Skeletal muscle satellite cell (primary cell): ENCODE data around the gene RALGPS2.

Source experiments
- H3K27me3 ChIP-seq: 2 replicates; pipeline ENCODE4 v1.7.0; 2013; ENCODE audit warnings: low read length; ENCODE audit not compliant: control insufficient read depth, insufficient read depth
- H3K36me3 ChIP-seq: 2 replicates; pipeline ENCODE4 v1.7.0; 2013; ENCODE audit warnings: mild to moderate bottlenecking, control low read depth, low read length; ENCODE audit not compliant: insufficient read depth
- H3K4me1 ChIP-seq: 2 replicates; pipeline ENCODE4 v1.7.0; 2013; ENCODE audit warnings: low read length; ENCODE audit not compliant: control insufficient read depth, insufficient read depth
- H3K4me2 ChIP-seq: 2 replicates; pipeline ENCODE4 v1.7.0; 2013; ENCODE audit warnings: mild to moderate bottlenecking, low read length
- H3K4me3 ChIP-seq: 2 replicates; pipeline ENCODE4 v1.7.0; 2013; ENCODE audit warnings: low read length
- H3K9ac ChIP-seq: 2 replicates; pipeline ENCODE4 v1.7.0; 2013; ENCODE audit warnings: mild to moderate bottlenecking, low read depth, low read length, moderate library complexity
- H3K9me3 ChIP-seq: replicated peaks from 2 replicates; pipeline ENCODE4 v1.7.0; 2013; ENCODE audit warnings: mild to moderate bottlenecking, control low read depth, low read length

RALGPS2 gene

DNA sequence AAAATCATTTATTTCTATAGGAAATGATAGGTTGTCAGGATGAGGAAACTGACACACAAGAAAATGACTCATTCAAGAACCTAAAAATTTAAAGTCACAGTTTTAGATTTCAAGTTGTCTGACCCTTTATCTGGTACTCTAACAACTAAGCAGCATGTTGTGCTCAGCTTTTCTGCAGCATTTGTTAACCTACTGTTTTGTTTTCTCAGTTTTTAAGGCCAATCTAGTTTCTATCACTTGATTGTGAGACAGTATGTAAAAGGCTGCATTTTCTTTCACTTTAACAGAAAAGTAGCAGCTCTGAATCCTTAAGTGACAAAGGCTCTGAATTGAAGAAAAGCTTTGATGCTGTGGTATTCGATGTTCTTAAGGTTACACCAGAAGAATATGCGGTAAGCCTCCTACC, 59.1 kb downstream of the RALGPS2 start:
- H3K4me1 ChIP-seq = no peaks in the 10 kb centered on the region
- H3K9me3 ChIP-seq = no peaks in the 10 kb centered on the region
- H3K27me3 ChIP-seq = no peaks in the 10 kb centered on the region
- no peak overlapping the region for H3K4me2 ChIP-seq
- H3K4me3 ChIP-seq = no peak overlapping the region
- H3K36me3 ChIP-seq = no peaks in the 10 kb centered on the region
- no peak overlapping the region for H3K9ac ChIP-seq

DNA sequence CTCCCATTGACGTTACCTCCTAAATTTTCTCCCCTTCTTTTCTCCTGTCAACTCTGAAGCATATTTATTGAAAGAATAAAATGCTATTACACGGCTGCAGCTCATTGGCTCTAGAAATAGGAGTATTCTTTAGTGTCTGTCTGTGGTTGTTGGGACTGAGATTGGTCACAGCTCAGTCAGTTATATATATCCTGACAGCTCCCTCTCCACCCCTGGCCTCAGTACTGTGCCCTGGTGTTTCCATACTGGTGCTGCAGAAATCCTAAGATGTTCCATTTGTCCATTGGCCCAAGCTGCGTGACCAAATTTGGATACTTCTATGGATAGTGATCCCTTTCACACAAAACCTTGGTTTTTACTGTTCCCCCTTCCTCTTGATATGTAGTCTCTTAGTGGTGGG, 67.3 kb downstream of the RALGPS2 start:
- H3K27me3 ChIP-seq = no peaks in the 10 kb centered on the region
- H3K9ac ChIP-seq = no peak overlapping the region
- H3K4me1 ChIP-seq = no peaks in the 10 kb centered on the region
- H3K9me3 ChIP-seq = no peaks in the 10 kb centered on the region
- no peak overlapping the region for H3K4me2 ChIP-seq
- no peak overlapping the region for H3K4me3 ChIP-seq
- no peaks in the 10 kb centered on the region for H3K36me3 ChIP-seq

DNA sequence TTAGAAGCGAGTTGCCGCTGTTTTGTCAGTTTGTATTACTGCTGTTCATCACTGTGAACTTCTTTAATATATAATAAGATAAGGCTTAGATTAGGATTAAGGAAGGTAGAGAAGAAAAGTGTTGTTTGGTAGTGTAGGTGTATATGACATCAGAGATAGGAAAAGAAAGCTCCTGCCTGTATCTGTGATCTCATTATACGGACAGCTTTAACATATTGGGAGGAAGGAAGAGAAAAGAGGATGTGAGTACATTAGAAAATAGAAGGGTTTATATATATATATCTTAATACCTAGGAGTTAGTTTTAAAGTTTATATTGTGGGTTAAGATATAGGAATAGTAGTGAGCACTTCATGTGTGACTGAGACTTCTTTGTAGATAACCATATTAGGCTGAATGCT, 71.0 kb downstream of the RALGPS2 start:
- Histone ChIP-seq H3K9ac (no peak overlapping the region), H3K27me3 (no peaks in the 10 kb centered on the region), H3K4me3 (no peak overlapping the region), H3K4me2 (no peak overlapping the region), H3K4me1 (no peaks in the 10 kb centered on the region), H3K36me3 (no peaks in the 10 kb centered on the region), H3K9me3 (no peaks in the 10 kb centered on the region)

DNA sequence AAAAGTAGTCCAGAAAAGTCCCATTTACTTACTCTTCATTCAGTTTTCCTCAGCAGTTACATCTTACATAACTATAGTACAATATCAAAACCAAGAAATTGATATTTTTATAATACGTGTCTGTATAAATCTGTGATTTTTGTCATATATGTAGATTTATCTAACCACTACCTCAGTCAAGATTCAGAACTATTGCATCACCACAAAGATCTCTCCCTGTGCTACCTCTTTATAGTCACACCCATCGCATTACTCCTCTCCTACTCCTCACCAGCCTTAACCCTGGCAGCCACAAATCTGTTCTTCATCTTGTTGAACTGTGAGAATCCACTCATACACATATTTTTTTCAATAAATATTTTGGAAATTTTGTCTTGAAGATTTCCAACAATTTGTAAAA, 72.5 kb downstream of the RALGPS2 start:
- Histone ChIP-seq H3K4me2 (no peak overlapping the region), H3K9me3 (no peaks in the 10 kb centered on the region), H3K9ac (no peak overlapping the region), H3K36me3 (no peaks in the 10 kb centered on the region), H3K4me3 (no peak overlapping the region), H3K27me3 (no peaks in the 10 kb centered on the region), H3K4me1 (no peaks in the 10 kb centered on the region)

DNA sequence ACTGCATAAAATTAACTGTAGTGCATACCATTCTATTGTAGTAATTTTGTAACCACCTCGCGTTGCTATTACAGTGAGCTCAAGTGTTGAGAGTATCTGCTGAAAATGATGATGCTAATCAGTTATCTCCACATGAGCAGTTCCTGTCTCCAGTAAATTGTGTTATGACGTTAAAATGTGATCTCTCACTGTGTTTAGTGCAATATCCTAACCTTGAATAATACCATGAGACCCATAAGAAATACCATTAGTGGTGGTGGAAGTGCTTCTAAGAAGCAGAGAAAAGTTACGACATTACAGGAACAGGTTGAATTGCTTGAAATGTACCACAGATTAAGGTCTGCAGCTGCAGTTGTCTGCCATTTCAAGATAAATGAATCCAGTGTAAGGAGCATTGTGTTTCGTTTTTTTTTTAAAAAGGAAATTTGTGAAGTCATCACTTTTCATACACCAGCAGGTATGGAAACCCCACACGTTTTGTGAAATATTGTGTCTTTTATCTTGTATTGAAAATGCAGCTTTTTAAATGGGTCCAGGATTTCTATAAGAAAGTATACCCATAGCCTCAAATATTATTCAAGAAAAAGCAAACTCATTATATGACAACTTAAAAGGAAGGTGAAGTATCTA, 73.3 kb downstream of the RALGPS2 start:
- no peak overlapping the region for H3K4me2 ChIP-seq
- no peaks in the 10 kb centered on the region for H3K9me3 ChIP-seq
- H3K36me3 ChIP-seq = no peaks in the 10 kb centered on the region
- no peak overlapping the region for H3K4me3 ChIP-seq
- no peaks in the 10 kb centered on the region for H3K27me3 ChIP-seq
- no peaks in the 10 kb centered on the region for H3K4me1 ChIP-seq
- no peak overlapping the region for H3K9ac ChIP-seq

DNA sequence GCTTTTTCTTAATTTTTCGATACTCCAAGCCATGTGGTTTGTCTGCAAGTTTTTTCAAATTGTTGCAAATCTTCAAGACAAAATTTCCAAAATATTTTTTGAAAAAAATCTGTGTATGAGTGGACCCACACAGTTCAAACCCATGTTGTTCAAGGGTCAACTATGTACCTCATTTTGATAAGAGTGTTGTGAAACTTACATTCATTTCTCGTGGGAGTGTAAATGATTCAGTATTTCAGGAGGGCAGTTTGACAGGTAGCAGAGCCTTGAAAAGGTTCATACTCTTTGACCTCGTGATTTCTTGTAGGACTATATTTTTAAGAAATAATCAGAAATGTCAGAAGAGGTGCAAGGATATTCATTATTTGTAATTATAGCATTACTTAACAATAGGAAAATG, 77.8 kb downstream of the RALGPS2 start:
- no peaks in the 10 kb centered on the region for H3K36me3 ChIP-seq
- H3K9me3 ChIP-seq = no peaks in the 10 kb centered on the region
- no peak overlapping the region for H3K9ac ChIP-seq
- H3K4me3 ChIP-seq = no peak overlapping the region
- H3K4me2 ChIP-seq = no peak overlapping the region
- H3K4me1 ChIP-seq = no peaks in the 10 kb centered on the region
- no peaks in the 10 kb centered on the region for H3K27me3 ChIP-seq

DNA sequence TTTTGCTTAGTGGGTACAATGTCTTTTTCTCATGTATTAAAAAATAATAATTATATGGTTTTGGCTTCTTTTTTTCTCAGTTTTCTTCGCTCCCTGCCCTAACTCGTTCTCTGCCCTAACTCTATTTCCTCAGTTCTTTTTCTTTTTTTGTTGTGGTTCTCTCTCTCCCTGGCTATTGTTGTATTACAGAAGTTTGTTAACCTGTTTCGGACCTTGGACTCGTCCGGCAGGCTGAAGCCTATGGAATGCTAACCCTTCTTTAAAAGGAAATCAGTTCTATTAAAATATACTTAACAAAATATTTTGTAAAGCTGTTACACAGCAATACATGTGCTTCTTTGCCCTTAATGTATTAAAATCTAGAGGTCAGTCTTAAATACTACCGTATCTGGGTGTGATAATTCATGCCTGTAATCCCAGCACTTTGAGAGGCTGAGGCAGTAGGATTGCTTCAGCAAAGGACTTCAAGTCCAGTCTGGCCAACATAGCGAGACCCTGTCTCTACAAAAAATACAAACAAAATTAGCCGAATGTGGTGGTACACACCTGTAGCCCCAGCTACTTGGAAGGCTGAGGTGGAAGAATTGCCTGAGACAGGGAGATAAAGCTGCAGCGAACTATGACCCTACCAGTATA, 81.7 kb downstream of the RALGPS2 start:
- H3K4me1 ChIP-seq = no peaks in the 10 kb centered on the region
- H3K27me3 ChIP-seq = no peaks in the 10 kb centered on the region
- H3K9ac ChIP-seq = no peak overlapping the region
- no peak overlapping the region for H3K4me2 ChIP-seq
- no peak overlapping the region for H3K4me3 ChIP-seq
- H3K9me3 ChIP-seq = no peaks in the 10 kb centered on the region
- H3K36me3 ChIP-seq = peaks cover 2% of the 10 kb centered on the region

DNA sequence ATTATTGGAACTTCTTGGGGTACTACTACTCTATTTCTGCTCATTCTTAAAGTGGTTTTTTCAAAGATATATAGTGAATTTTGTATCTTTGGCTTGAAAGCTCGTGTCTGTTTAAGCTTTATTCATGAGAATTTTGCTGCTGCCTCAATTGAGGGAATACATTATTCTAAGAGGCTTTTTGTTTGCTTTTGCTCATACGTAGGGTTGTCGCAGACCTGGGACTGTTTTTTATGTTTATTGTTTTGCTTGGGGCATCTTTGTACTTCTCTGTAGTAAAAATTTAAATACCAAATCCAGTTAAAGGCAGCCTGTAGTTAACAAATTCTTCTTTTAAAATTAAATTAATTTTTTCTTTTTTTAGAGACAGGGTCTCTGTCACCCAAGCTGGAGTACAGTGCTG, 83.5 kb downstream of the RALGPS2 start:
- H3K4me1 ChIP-seq = no peaks in the 10 kb centered on the region
- H3K4me3 ChIP-seq = no peak overlapping the region
- H3K9me3 ChIP-seq = no peaks in the 10 kb centered on the region
- no peak overlapping the region for H3K4me2 ChIP-seq
- no peak overlapping the region for H3K9ac ChIP-seq
- no peaks in the 10 kb centered on the region for H3K27me3 ChIP-seq
- peaks cover 2% of the 10 kb centered on the region for H3K36me3 ChIP-seq

DNA sequence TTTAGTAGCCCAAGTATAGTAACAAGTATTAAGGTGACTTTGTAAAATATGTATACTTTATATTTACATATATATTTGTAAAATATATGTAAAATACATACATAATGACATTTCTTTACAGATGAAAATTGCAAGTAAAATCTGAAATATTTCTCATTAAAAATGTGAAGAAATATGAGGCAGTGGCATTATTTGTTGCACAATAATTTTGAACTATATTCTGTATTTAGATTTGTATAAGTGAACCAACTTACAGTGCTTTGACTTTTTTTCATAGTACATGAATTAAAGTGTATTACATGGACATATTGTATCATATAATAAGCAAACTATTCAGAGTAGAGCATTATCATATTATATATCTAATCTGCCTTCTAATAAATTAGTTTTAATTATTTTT, 85.5 kb downstream of the RALGPS2 start:
- no peak overlapping the region for H3K9ac ChIP-seq
- no peaks in the 10 kb centered on the region for H3K27me3 ChIP-seq
- H3K4me3 ChIP-seq = no peak overlapping the region
- H3K4me2 ChIP-seq = no peak overlapping the region
- H3K36me3 ChIP-seq = peaks cover 2% of the 10 kb centered on the region
- H3K9me3 ChIP-seq = no peaks in the 10 kb centered on the region
- H3K4me1 ChIP-seq = no peaks in the 10 kb centered on the region

DNA sequence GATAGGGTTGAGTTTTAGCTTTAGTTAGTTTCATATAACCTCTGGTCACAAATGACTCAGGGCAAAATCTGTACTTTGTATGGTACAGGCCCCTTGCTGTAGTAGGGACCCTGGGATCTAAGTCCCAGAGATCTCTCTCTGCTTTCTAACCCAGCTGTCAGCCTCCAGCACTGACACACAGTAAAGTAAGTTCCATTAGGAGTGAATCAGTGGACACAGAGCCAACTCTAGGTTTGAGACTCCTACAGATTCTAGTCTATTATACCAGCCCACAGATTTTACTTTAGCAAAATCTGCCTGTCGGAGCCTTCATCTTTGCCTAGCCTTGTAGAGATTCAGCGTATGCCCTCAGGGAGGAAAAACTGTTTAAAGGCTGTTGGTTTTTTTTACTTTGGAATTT, 93.4 kb downstream of the RALGPS2 start:
- Histone ChIP-seq H3K4me3 (no peak overlapping the region), H3K9ac (no peak overlapping the region), H3K36me3 (no peaks in the 10 kb centered on the region), H3K9me3 (no peaks in the 10 kb centered on the region), H3K4me1 (no peaks in the 10 kb centered on the region), H3K4me2 (no peak overlapping the region), H3K27me3 (no peaks in the 10 kb centered on the region)

DNA sequence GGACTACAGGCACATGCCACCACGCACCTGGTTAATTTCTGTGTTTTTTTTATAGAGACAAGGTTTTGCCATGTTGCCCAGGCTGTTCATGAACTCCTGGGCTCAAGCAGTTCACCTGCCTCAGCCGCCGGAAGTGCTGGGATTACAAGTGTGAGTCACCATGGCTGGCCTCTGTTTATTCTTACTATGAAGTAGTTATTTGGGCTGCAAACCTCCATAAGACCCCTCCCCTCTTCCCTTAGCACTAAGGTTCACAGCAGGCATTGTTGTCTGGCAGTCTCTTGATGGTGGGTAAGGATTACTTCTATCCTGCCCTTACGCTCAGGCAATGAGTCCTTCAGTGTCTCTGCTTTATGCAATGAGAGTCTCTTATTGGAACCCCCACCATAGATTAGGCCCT, 94.1 kb downstream of the RALGPS2 start:
- H3K4me1 ChIP-seq = no peaks in the 10 kb centered on the region
- no peaks in the 10 kb centered on the region for H3K36me3 ChIP-seq
- no peaks in the 10 kb centered on the region for H3K27me3 ChIP-seq
- H3K9me3 ChIP-seq = no peaks in the 10 kb centered on the region
- no peak overlapping the region for H3K9ac ChIP-seq
- no peak overlapping the region for H3K4me3 ChIP-seq
- no peak overlapping the region for H3K4me2 ChIP-seq

DNA sequence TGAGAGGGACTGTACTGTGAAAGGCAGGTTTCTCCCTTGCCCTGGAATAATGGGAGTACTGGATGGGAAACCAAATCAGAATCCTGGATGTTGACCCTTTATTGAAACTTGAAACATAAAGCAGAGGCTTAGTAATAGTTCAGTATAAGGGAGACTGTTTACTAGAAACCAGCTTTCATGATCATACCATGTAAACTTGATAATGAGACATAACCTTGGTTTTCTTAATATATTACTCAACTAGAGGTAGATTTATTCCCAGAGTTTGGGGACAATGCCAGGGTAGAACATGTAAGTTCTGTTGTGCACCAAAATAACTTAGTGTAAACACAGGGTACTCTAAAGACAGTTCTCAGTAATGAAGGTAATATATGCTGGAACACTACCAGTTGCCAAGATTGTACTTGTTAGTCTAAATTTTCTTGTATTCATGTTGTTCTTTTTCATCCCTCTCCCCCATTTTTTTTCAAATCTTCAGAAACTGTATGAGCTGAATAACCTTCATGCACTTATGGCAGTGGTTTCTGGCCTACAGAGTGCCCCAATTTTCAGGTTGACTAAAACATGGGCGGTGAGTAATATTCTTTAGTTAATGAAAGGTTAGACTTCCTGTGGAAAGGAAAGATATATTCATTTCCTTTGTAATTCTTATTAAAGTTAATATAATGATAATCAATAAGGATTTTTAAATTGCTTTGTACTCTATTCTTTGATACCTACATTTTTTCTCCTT, 96.3 kb downstream of the RALGPS2 start:
- no peaks in the 10 kb centered on the region for H3K27me3 ChIP-seq

More for the DNA sequence above, 96.3 kb downstream of the RALGPS2 start:
- H3K4me1 ChIP-seq = no peaks in the 10 kb centered on the region
- no peak overlapping the region for H3K4me2 ChIP-seq
- H3K9ac ChIP-seq = no peak overlapping the region
- no peaks in the 10 kb centered on the region for H3K9me3 ChIP-seq
- no peak overlapping the region for H3K4me3 ChIP-seq
- H3K36me3 ChIP-seq = no peaks in the 10 kb centered on the region
